ENCODE measurements around the gene COG4.
A peak's percentile ranks its signal among the peaks of the same experiment; 100 is the strongest.

Gene COG4

DNA sequence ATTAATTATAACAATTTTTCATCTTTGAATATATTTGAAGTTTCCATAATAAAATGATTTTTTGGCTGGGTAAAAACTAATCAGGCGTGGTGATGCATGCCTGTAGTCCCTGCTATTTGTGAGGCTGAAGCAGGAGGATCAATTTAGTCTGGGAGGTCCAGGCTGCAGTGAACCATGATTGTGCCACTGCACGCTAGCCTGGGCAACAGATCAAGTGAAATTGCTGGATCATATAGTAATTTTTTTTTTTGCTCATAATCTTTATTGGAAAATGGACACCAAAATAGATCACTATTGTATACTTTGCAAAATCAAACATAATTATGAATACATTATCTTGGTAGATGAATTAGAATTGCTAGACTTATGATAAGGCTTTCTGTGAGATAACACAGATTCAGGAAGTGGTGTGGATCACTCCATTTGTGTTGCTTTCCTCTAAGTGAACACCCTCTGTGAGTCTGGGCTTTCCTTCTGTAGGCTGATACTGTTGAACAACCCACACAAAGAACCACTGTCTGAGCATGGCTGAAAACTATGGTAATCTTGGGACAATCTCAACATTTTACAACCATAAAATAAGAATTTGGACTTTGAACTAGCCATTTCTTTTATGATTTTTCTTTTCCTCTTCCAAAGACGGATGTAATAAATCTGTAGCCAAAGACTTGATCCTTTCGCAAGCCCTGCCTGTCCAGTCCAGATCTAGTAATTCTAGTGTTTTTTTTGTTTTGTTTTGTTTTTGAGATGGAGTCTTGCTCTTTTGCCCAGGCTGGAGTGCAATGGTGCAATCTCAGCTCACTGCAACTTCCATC, 78.9 kb downstream of the COG4 start:
- Histone ChIP-seq H3K27ac (no peak overlapping the region), H3K4me3 (ENCODE audit: low read depth, low read length) (no peak overlapping the region), H3K36me3 (replicated peaks) (no peaks in the 10 kb centered on the region), H3K27me3 (replicated peaks) (no peaks in the 10 kb centered on the region)
- DNase-seq: no peak
- in situ Hi-C loops (cut with HindIII; ENCODE audit: low pct_ligation_motif_present, low sequenced_read_pairs): no loop called here
- TF ChIP-seq, protein P1, sequence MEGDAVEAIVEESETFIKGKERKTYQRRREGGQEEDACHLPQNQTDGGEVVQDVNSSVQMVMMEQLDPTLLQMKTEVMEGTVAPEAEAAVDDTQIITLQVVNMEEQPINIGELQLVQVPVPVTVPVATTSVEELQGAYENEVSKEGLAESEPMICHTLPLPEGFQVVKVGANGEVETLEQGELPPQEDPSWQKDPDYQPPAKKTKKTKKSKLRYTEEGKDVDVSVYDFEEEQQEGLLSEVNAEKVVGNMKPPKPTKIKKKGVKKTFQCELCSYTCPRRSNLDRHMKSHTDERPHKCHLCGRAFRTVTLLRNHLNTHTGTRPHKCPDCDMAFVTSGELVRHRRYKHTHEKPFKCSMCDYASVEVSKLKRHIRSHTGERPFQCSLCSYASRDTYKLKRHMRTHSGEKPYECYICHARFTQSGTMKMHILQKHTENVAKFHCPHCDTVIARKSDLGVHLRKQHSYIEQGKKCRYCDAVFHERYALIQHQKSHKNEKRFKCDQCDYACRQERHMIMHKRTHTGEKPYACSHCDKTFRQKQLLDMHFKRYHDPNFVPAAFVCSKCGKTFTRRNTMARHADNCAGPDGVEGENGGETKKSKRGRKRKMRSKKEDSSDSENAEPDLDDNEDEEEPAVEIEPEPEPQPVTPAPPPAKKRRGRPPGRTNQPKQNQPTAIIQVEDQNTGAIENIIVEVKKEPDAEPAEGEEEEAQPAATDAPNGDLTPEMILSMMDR (IDR thresholded peaks at IDR 0.05; ENCODE audit: low read depth, low read length, missing control alignments): no peak

DNA sequence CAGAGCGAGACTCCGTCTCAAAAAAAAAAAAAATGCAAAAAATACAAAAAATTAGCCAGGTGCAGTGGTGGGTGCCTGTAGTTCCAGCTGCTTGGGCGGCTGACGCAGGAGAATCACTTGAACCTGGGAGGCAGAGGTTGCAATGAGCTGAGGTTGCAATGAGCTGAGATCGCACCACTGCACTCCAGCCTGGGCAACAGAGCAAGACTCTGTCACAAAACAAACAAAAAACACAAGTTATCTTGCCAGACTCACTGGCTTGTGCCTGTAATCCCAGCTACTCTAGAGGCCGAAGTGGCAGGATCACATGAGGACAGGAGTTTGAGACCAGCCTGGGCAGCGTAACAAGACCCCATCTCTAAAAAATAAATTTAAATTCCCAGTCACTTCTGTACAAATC, 81.0 kb downstream of the COG4 start:
- in situ Hi-C loops (cut with HindIII; ENCODE audit: low pct_ligation_motif_present, low sequenced_read_pairs): no loop called here
- Histone ChIP-seq H3K36me3 (replicated peaks) (no peaks in the 10 kb centered on the region), H3K4me3 (ENCODE audit: low read depth, low read length) (no peak overlapping the region), H3K27me3 (replicated peaks) (no peaks in the 10 kb centered on the region), H3K27ac (no peak overlapping the region)
- DNase-seq: no peak
- TF ChIP-seq, protein P1 (IDR thresholded peaks at IDR 0.05; ENCODE audit: low read depth, low read length, missing control alignments): no peak

DNA sequence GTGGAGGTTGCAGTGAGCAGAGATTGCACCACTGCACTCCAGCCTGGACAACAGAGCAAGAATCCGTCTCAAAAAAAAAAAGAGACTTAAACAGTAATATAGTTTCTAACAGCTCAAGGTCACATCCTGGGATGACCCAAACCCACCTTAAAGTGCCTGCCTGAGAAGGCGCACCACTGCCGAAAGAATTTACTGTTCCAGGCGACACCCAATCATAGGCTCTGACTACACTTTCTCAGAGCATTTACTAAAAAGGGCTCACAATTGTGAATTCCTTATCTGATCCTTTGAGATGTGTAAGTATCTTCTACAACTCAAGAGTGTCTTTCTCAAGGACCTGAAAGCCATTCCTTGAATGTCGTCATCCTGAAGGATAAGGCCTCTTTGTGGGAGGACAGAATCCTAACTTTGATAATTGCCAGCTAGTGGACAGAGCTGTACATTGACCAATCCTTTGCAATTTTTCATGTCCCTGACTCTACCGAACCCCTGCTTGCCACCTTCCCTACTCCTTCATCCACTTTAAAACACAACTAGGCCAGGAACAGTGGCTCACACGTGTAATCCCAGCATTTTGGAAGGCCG, 81.9 kb downstream of the COG4 start:
- DNase-seq: no peak
- TF ChIP-seq, protein P1 (IDR thresholded peaks at IDR 0.05; ENCODE audit: low read depth, low read length, missing control alignments): no peak
- H3K4me3 ChIP-seq (ENCODE audit: low read depth, low read length): no peak overlapping the region
- no peaks in the 10 kb centered on the region for H3K36me3 ChIP-seq (replicated peaks)
- in situ Hi-C loops (cut with HindIII; ENCODE audit: low pct_ligation_motif_present, low sequenced_read_pairs): no loop called here
- no peak overlapping the region for H3K27ac ChIP-seq
- no peaks in the 10 kb centered on the region for H3K27me3 ChIP-seq (replicated peaks)

DNA sequence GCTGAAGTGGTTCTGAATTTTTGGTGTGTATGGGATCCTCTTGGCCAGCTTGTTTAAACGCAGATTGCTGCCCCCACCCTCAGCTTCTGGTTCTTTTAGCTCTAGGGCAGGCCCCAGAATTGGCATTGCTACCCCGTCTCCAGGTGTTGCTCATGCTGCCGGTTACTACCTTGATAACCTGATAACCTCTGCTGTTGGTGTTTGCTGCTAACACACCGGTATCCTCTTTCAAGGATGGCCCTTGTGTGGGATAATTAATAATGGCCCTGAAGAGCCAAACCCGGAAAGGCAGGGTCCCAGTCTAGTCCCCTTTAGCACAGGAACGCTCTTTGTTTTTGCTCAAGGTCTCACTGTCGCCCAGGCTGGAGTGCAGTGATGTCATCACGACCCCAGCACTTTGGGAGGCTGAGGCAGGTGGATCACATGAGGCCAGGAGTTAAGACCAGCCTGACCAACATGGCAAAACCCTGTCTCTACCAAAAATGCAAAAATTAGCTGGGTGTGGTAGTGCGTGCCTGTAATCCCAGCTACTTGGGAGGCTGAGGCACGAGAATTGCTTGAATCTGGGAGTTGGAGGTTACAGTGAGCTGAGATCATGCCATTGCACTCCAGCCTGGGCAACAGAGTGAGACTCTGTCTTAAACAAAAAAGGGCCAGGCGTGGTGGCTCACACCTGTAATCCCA, 83.2 kb downstream of the COG4 start:
- Histone ChIP-seq H3K4me3 (ENCODE audit: low read depth, low read length) (no peak overlapping the region), H3K27me3 (replicated peaks) (no peaks in the 10 kb centered on the region), H3K27ac (no peak overlapping the region), H3K36me3 (replicated peaks) (no peaks in the 10 kb centered on the region)
- no peak for DNase-seq
- in situ Hi-C loops (cut with HindIII; ENCODE audit: low pct_ligation_motif_present, low sequenced_read_pairs): no loop called here
- TF ChIP-seq, protein P1 (IDR thresholded peaks at IDR 0.05; ENCODE audit: low read depth, low read length, missing control alignments): no peak

DNA sequence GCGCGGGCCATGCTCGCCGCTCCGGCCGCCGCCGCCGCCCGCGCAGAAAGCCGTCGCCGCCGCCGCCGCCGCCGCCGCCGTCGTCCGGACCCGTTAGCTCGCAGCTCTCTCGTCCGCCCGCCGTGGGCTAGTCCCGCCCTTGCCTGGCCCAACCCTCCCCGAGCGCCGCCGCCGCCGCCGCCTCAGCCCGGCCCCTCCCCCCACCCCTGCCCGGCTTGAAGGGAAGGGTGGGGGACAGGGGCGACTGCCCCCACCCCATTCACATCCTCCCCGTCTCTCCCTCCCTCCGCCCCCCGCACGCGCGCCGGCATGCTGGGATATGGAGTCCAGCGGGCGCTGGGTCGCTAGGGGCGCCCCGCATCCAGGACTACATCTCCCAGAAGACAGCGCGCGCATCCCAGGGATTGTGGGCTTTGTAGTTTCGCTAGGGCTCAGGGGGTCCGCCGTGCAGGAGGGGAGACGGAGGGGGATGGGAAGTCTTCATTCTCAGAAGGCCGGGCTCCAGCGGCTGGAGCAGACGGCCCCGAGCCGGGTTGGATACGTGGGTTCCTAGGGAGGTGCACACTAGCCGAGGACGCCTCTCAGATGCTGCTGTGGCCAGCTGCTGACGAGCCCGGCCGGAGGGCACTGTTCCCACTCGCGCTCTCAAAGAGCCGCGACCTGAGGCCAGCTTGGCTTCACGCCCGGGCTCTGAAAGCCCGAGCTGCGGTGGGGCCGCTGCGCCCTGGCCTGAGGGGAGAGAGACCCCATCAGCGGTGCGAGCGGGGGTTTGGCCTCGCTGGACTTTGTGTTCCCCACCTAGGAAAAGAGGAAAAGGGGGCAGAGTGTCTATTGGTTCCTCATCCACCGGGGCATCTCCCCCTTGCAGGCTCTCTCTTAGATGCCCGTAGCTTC, 84.1 kb downstream of the COG4 start, which contains the start of gene ST3GAL2:
Gene ST3GAL2 (minus strand): TSS at position 132 of the 894 bp plus-strand sequence. CDS start 40,570 bp downstream, outside the sequence.
- in situ Hi-C loops (cut with HindIII; ENCODE audit: low pct_ligation_motif_present, low sequenced_read_pairs): no loop called here
- no peaks in the 10 kb centered on the region for H3K27me3 ChIP-seq (replicated peaks)
- DNase-seq: peak; percentile 88
- H3K36me3 ChIP-seq (replicated peaks): peaks cover 7% of the 10 kb centered on the region
- peak within 1 kb of the TSS; percentile 96 for H3K4me3 ChIP-seq (ENCODE audit: low read depth, low read length)
- H3K27ac ChIP-seq: peak within 1 kb of the TSS; percentile 89
- TF ChIP-seq, protein P1 (IDR thresholded peaks at IDR 0.05; ENCODE audit: low read depth, low read length, missing control alignments): peak; percentile 7
